Measurements from ENCODE around the gene NF1. TPM values are rescaled to one million over a fixed set of nuclear protein-coding genes. Genes with fewer than 3 reads are reported as not detected.

Gene NF1
- total RNA-seq, 1 experiment from 2014 or later: 62.4 TPM

DNA sequence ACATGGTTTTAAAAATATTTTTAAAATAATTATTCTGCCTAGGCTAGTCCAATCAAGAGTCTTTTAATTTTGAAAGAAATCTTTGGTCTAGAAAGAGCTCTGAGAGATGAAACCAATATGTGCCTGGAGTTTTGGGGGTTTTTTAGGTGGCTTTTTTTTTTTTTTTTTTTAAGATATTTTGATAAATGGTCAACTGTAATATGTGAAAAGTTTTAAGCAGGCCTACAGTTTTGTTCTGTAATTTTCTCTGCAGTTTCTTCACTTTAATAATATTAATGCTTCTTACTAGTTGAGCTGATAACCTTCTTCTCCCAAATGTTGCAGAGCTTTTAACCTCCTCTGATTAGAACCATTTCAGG is 157.2 kb downstream of the NF1 start:
- DNase-seq: no peak
- Histone ChIP-seq H3K9me3 (no peaks in the 10 kb centered on the region), H3K36me3 (ENCODE audit: control insufficient read depth, insufficient read depth, low read length) (no peaks in the 10 kb centered on the region), H3K4me1 (no peaks in the 10 kb centered on the region), H3K27me3 (replicated peaks; ENCODE audit: control insufficient read depth, insufficient read depth, low read length) (no peaks in the 10 kb centered on the region), H3K4me3 (ENCODE audit: low read depth, low read length) (no peak overlapping the region)
- BruUV-seq (replicated peaks): no TSS peak
- no peak overlapping the region for H3K4me3 Mint-ChIP-seq (ENCODE audit: unreplicated experiment)
- no peaks in the 10 kb centered on the region for H3K27me3 Mint-ChIP-seq (ENCODE audit: insufficient read depth, unreplicated experiment)
- peaks cover 28% of the 10 kb centered on the region for H3K36me3 Mint-ChIP-seq (ENCODE audit: insufficient read depth, unreplicated experiment)
- intact Hi-C loops (cut with micrococcal nuclease; ENCODE audit: unreplicated experiment): no loop called here
- CTCF ChIA-PET: no interaction called here
- no peaks in the 10 kb centered on the region for H3K9me3 Mint-ChIP-seq (ENCODE audit: unreplicated experiment)
- H3K4me1 Mint-ChIP-seq (ENCODE audit: low read depth, unreplicated experiment): peaks cover 7% of the 10 kb centered on the region
- no peak for TF ChIP-seq CTCF (IDR thresholded peaks at IDR 0.05; ENCODE audit: insufficient read depth in 1 of 2, low read depth in 1 of 2, low read length in 1 of 2, severe bottlenecking in 1 of 2, unreplicated experiment in 1 of 2)
- H3K27ac Mint-ChIP-seq (ENCODE audit: unreplicated experiment): no peak overlapping the region
- POLR2A ChIA-PET: no interaction called here

GRCh38 chr17:31252741-31253140 is 158.0 kb downstream of the NF1 start:
- H3K36me3 Mint-ChIP-seq (ENCODE audit: insufficient read depth, unreplicated experiment): peaks cover 23% of the 10 kb centered on the region
- POLR2A ChIA-PET: no interaction called here
- no peaks in the 10 kb centered on the region for H3K9me3 Mint-ChIP-seq (ENCODE audit: unreplicated experiment)

DNA sequence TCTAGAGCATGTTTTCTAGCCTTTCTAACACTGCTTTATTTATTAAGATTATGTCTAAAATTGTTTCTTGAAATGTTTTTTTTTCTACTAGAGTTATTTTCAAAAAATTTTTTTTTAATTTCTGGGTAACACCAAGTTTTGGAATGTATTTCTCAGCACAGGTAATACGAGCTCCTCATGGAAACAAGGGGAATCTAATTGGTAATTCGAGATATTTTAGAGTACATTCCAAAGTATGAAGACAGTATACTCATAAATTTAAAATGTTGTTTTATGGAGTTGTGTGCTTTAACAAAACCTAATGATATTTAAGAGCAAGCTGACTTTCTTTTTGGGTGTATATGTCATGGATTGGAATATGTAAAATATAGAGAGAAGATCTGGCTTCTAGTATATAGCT is 159.9 kb downstream of the NF1 start:
- Histone ChIP-seq H3K4me3 (ENCODE audit: low read depth, low read length) (no peak overlapping the region), H3K4me1 (no peaks in the 10 kb centered on the region), H3K9me3 (no peaks in the 10 kb centered on the region), H3K36me3 (ENCODE audit: control insufficient read depth, insufficient read depth, low read length) (no peaks in the 10 kb centered on the region), H3K27me3 (replicated peaks; ENCODE audit: control insufficient read depth, insufficient read depth, low read length) (no peaks in the 10 kb centered on the region)
- no peak overlapping the region for H3K4me3 Mint-ChIP-seq (ENCODE audit: unreplicated experiment)
- BruUV-seq (replicated peaks): no TSS peak
- DNase-seq: no peak
- H3K27ac Mint-ChIP-seq (ENCODE audit: unreplicated experiment): no peak overlapping the region
- ChIA-PET CTCF (no interaction called here), POLR2A (interaction anchor here (0.6 kb wide), 1 partner anchor 31 kb away, joined by 3 read pairs; no protein-coding TSS in a partner anchor)
- no peaks in the 10 kb centered on the region for H3K9me3 Mint-ChIP-seq (ENCODE audit: unreplicated experiment)
- TF ChIP-seq CTCF (IDR thresholded peaks at IDR 0.05; ENCODE audit: insufficient read depth in 1 of 2, low read depth in 1 of 2, low read length in 1 of 2, severe bottlenecking in 1 of 2, unreplicated experiment in 1 of 2): no peak
- peaks cover 7% of the 10 kb centered on the region for H3K4me1 Mint-ChIP-seq (ENCODE audit: low read depth, unreplicated experiment)
- intact Hi-C loops (cut with micrococcal nuclease; ENCODE audit: unreplicated experiment): no loop called here
- H3K27me3 Mint-ChIP-seq (ENCODE audit: insufficient read depth, unreplicated experiment): no peaks in the 10 kb centered on the region
- H3K36me3 Mint-ChIP-seq (ENCODE audit: insufficient read depth, unreplicated experiment): peaks cover 15% of the 10 kb centered on the region

More at GRCh38 chr17:31252741-31253140, 158.0 kb downstream of the NF1 start:
- Histone ChIP-seq H3K27me3 (replicated peaks; ENCODE audit: control insufficient read depth, insufficient read depth, low read length) (no peaks in the 10 kb centered on the region), H3K36me3 (ENCODE audit: control insufficient read depth, insufficient read depth, low read length) (no peaks in the 10 kb centered on the region), H3K4me3 (ENCODE audit: low read depth, low read length) (no peak overlapping the region), H3K4me1 (no peaks in the 10 kb centered on the region), H3K9me3 (no peaks in the 10 kb centered on the region)
- CTCF ChIA-PET: no interaction called here
- no peak for DNase-seq
- Mint-ChIP-seq H3K27ac (ENCODE audit: unreplicated experiment) (no peak overlapping the region), H3K4me3 (ENCODE audit: unreplicated experiment) (no peak overlapping the region), H3K4me1 (ENCODE audit: low read depth, unreplicated experiment) (peaks cover 7% of the 10 kb centered on the region), H3K27me3 (ENCODE audit: insufficient read depth, unreplicated experiment) (no peaks in the 10 kb centered on the region)
- intact Hi-C loops (cut with micrococcal nuclease; ENCODE audit: unreplicated experiment): no loop called here
- BruUV-seq (replicated peaks): no TSS peak
- TF ChIP-seq CTCF (IDR thresholded peaks at IDR 0.05; ENCODE audit: insufficient read depth in 1 of 2, low read depth in 1 of 2, low read length in 1 of 2, severe bottlenecking in 1 of 2, unreplicated experiment in 1 of 2): no peak

Measured in Caco-2 (cell line).